Trophoblast cell (in vitro differentiated cells and primary cell): ENCODE measurements around the gene DLGAP1.

Experiments
- DNase-seq, 2 donors: peaks; one replicate each; pipeline ENCODE4 v3.0.0-alpha.2; 2016
- H2AFZ ChIP-seq: 2 replicates; pipeline ENCODE4 v1.6.1; 2013; ENCODE audit warnings: low read length, moderate library complexity, mild to moderate bottlenecking; ENCODE audit not compliant: insufficient read depth, poor library complexity
- H2AK5ac ChIP-seq: 2 replicates; pipeline ENCODE4 v1.6.1; 2013; ENCODE audit warnings: mild to moderate bottlenecking, low read length
- H2BK120ac ChIP-seq: 2 replicates; pipeline ENCODE4 v1.6.1; 2013; ENCODE audit warnings: low read length, mild to moderate bottlenecking, moderate library complexity; ENCODE audit not compliant: insufficient read depth, poor library complexity
- H2BK12ac ChIP-seq: 2 replicates; pipeline ENCODE4 v1.6.1; 2013; ENCODE audit warnings: mild to moderate bottlenecking, low read length, moderate library complexity
- H2BK5ac ChIP-seq: 2 replicates; pipeline ENCODE4 v1.6.1; 2013; ENCODE audit warnings: low read length, low read depth, moderate library complexity, mild to moderate bottlenecking; ENCODE audit not compliant: poor library complexity
- H3K14ac ChIP-seq: 2 replicates; pipeline ENCODE4 v1.6.1; 2013; ENCODE audit warnings: mild to moderate bottlenecking, low read length
- H3K18ac ChIP-seq: 2 replicates; pipeline ENCODE4 v1.6.1; 2013; ENCODE audit warnings: mild to moderate bottlenecking, low read length
- H3K23ac ChIP-seq: 2 replicates; pipeline ENCODE4 v1.6.1; 2013; ENCODE audit warnings: low read length
- H3K27ac ChIP-seq: 2 replicates; pipeline ENCODE4 v1.5.1; 2013; ENCODE audit warnings: low read depth, mild to moderate bottlenecking, inconsistent platforms, low read length, moderate library complexity
- H3K27me3 ChIP-seq: 2 replicates; pipeline ENCODE4 v1.6.1; 2013; ENCODE audit warnings: inconsistent platforms, mild to moderate bottlenecking, low read length, moderate library complexity; ENCODE audit not compliant: insufficient read depth
- H3K36me3 ChIP-seq, 2 experiments: 1 replicate in 1 of 2; 2 replicates in 1 of 2; pipeline ENCODE4 v1.6.1; 2013; ENCODE audit warnings: low read length in 2 of 2, mild to moderate bottlenecking in 2 of 2, moderate library complexity in 1 of 2; ENCODE audit not compliant: insufficient read depth in 2 of 2, control insufficient read depth in 1 of 2
- H3K4ac ChIP-seq: 2 replicates; pipeline ENCODE4 v1.6.1; 2013; ENCODE audit warnings: low read depth, mild to moderate bottlenecking, low read length, moderate library complexity
- H3K4me1 ChIP-seq, 2 experiments: 1 replicate in 1 of 2; 2 replicates in 1 of 2; pipeline ENCODE4 v1.6.1; 2013; ENCODE audit warnings: low read length in 2 of 2, mild to moderate bottlenecking in 2 of 2, moderate library complexity in 1 of 2; ENCODE audit not compliant: insufficient read depth in 2 of 2, control insufficient read depth in 1 of 2
- H3K4me2 ChIP-seq: 2 replicates; pipeline ENCODE4 v1.6.1; 2013; ENCODE audit warnings: inconsistent platforms, mild to moderate bottlenecking, low read length, moderate library complexity
- H3K4me3 ChIP-seq: 2 replicates; pipeline ENCODE4 v1.5.1; 2013; ENCODE audit warnings: mild to moderate bottlenecking, low read depth, low read length, inconsistent platforms
- H3K79me1 ChIP-seq: one replicate; pipeline ENCODE4 v1.6.1; 2013; ENCODE audit warnings: low read length
- H3K79me2 ChIP-seq: 2 replicates; pipeline ENCODE4 v1.6.1; 2013; ENCODE audit warnings: low read length, mild to moderate bottlenecking; ENCODE audit not compliant: control insufficient read depth, insufficient read depth, poor library complexity
- H3K9ac ChIP-seq: 2 replicates; pipeline ENCODE4 v1.6.1; 2013; ENCODE audit warnings: mild to moderate bottlenecking, low read length
- H3K9me3 ChIP-seq: 2 replicates; pipeline ENCODE4 v1.6.1; 2013; ENCODE audit warnings: low read depth, mild to moderate bottlenecking, control low read depth, inconsistent platforms, low read length; ENCODE audit not compliant: insufficient read depth
- H4K12ac ChIP-seq: 2 replicates; pipeline ENCODE4 v1.6.1; 2013; ENCODE audit warnings: low read depth, mild to moderate bottlenecking, low read length, moderate library complexity
- H4K8ac ChIP-seq: 2 replicates; pipeline ENCODE4 v1.6.1; 2013; ENCODE audit warnings: low read depth, mild to moderate bottlenecking, low read length, moderate library complexity
- H4K91ac ChIP-seq: one replicate; pipeline ENCODE4 v1.6.1; 2013; ENCODE audit warnings: low read depth, mild to moderate bottlenecking, low read length, moderate library complexity
- WGBS: extraction: QIAGEN DNeasy Blood & Tissue Kit; methylation state at CpG from one replicate; pipeline ENCODE4 v1.1.7; 2013; ENCODE audit warnings: missing lambda C conversion rate; ENCODE audit not compliant: insufficient read length, insufficient coverage; ENCODE audit errors: extremely low coverage; 5-methylcytosine and 5-hydroxymethylcytosine counted together

Gene DLGAP1

DNA sequence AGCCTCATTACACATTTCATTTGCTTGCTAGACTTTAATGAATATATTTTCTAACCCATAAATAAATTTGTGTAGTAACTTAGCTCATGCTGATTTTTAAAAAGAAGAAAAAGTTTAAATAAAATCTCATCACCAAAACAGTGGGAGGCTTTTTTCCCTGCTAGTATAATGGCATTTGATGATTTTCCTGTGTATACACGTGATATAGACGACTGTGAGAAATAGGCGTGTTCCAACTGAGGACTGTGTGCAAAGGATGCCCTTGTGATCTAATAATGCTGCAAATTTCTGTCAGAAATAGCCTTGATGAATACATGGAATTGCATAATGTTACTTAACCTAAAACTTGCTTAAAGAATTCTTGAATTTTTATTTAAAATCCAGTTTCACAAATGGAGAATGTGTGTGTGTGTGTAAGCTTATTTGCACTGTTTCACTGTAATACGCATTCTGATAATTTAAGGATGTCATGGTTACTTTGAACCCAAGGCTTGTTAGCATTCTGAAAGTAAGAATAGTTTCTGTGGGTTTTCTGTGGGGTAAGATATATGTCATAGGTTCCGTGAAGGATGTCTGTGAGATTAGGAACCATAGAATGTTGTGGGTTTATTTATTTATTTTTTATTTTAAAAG is 178.0 kb downstream of the DLGAP1 start:
- Histone ChIP-seq H3K9me3 (no peaks in the 10 kb centered on the region), H4K12ac (no peak overlapping the region), H2BK5ac (no peak overlapping the region), H2BK12ac (no peak overlapping the region), H3K14ac (no peak overlapping the region), H2AK5ac (no peak overlapping the region), H2BK120ac (no peak overlapping the region), H3K18ac (no peak overlapping the region), H3K4me3 (no peak overlapping the region), H4K8ac (no peak overlapping the region), H3K23ac (no peak overlapping the region), H3K4me1 (no peaks in the 10 kb centered on the region), H3K79me2 (no peaks in the 10 kb centered on the region), H3K79me1 (no peaks in the 10 kb centered on the region), H4K91ac (no peak overlapping the region), H3K4me2 (no peak overlapping the region), H2AFZ (no peak overlapping the region), H3K36me3 (no peaks in the 10 kb centered on the region), H3K9ac (no peak overlapping the region), H3K27ac (no peak overlapping the region), H3K27me3 (no peaks in the 10 kb centered on the region), H3K4ac (no peak overlapping the region)
- no CpG with 5 or more reads among the region's 5 CpGs for WGBS
- no peak for DNase-seq

DNA sequence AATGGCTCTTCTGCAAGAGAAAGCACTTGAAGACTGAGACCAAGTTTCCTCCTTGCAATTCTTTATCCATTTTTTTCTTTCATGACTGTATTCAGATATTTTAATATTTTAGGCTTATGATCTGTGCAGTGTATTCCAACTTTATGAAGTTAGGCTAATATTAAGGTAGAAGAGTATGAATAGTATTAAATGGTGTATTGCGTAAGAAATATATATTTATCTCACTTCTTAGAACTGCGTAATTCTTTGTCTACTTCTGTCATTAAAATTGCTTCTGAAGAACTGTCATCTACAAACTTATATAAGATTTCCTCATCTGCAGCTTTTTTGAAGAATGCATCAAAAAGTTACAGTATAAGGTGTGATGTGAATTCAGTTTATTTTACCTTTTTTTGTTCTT is 183.2 kb downstream of the DLGAP1 start:
- Histone ChIP-seq H3K79me2 (no peaks in the 10 kb centered on the region), H3K9me3 (no peaks in the 10 kb centered on the region), H3K4me2 (no peak overlapping the region), H3K14ac (no peak overlapping the region), H4K91ac (no peak overlapping the region), H3K9ac (no peak overlapping the region), H2AK5ac (no peak overlapping the region), H3K4ac (no peak overlapping the region), H3K4me3 (no peak overlapping the region), H3K36me3 (no peaks in the 10 kb centered on the region), H3K79me1 (no peaks in the 10 kb centered on the region), H3K4me1 (no peaks in the 10 kb centered on the region), H3K23ac (no peak overlapping the region), H3K27ac (no peak overlapping the region), H2AFZ (no peak overlapping the region), H4K12ac (no peak overlapping the region), H3K27me3 (no peaks in the 10 kb centered on the region), H2BK12ac (no peak overlapping the region), H3K18ac (no peak overlapping the region), H2BK120ac (no peak overlapping the region), H2BK5ac (no peak overlapping the region), H4K8ac (no peak overlapping the region)
- WGBS, result no CpG with 5 or more reads among the region's 2 CpGs
- DNase-seq, result no peak

GRCh38 chr18:4270988-4271387 is 184.1 kb downstream of the DLGAP1 start:
- WGBS, result no CpG with 5 or more reads among the region's 2 CpGs
- Histone ChIP-seq H2BK12ac (no peak overlapping the region), H4K12ac (no peak overlapping the region), H3K27ac (no peak overlapping the region), H3K4me1 (no peaks in the 10 kb centered on the region), H3K14ac (no peak overlapping the region), H2BK5ac (no peak overlapping the region), H4K8ac (no peak overlapping the region), H2AFZ (no peak overlapping the region), H3K18ac (no peak overlapping the region), H3K23ac (no peak overlapping the region), H4K91ac (no peak overlapping the region), H2AK5ac (no peak overlapping the region), H2BK120ac (no peak overlapping the region), H3K4me2 (no peak overlapping the region), H3K36me3 (no peaks in the 10 kb centered on the region), H3K79me2 (no peaks in the 10 kb centered on the region), H3K9me3 (no peaks in the 10 kb centered on the region), H3K9ac (no peak overlapping the region), H3K4me3 (no peak overlapping the region), H3K79me1 (no peaks in the 10 kb centered on the region), H3K27me3 (no peaks in the 10 kb centered on the region), H3K4ac (no peak overlapping the region)
- DNase-seq, result no peak

GRCh38 chr18:4270016-4270415 is 185.1 kb downstream of the DLGAP1 start:
- H3K9ac ChIP-seq, result no peak overlapping the region
- no peak overlapping the region for H2AK5ac ChIP-seq
- H3K9me3 ChIP-seq, result no peaks in the 10 kb centered on the region
- DNase-seq, result no peak
- no peak overlapping the region for H3K4me2 ChIP-seq
- no CpG with 5 or more reads among the region's 3 CpGs for WGBS
- no peaks in the 10 kb centered on the region for H3K36me3 ChIP-seq
- H3K27ac ChIP-seq, result no peak overlapping the region
- no peak overlapping the region for H4K8ac ChIP-seq
- H3K79me1 ChIP-seq, result no peaks in the 10 kb centered on the region
- H3K14ac ChIP-seq, result no peak overlapping the region
- no peak overlapping the region for H4K91ac ChIP-seq
- H3K18ac ChIP-seq, result no peak overlapping the region
- H3K4me1 ChIP-seq, result no peaks in the 10 kb centered on the region
- no peak overlapping the region for H3K4me3 ChIP-seq
- H3K23ac ChIP-seq, result no peak overlapping the region
- no peak overlapping the region for H3K4ac ChIP-seq
- H2BK120ac ChIP-seq, result no peak overlapping the region
- no peak overlapping the region for H2AFZ ChIP-seq
- no peak overlapping the region for H2BK5ac ChIP-seq
- no peak overlapping the region for H4K12ac ChIP-seq
- no peak overlapping the region for H2BK12ac ChIP-seq
- no peaks in the 10 kb centered on the region for H3K27me3 ChIP-seq
- no peaks in the 10 kb centered on the region for H3K79me2 ChIP-seq
